HL-60 (cell line): ENCODE results near the gene ZNF827.

Experiments
- GABPA ChIP-seq: IDR thresholded peaks from 2 replicates; pipeline ENCODE4 v1.6.1; 2012; ENCODE audit warnings: low read depth
- POLR2AphosphoS5 ChIP-seq: IDR thresholded peaks from 2 replicates; pipeline ENCODE4 v1.6.1; 2012; ENCODE audit warnings: low read depth
- TF ChIP-seq, protein P1 (sequence below): IDR thresholded peaks from one replicate; pipeline ENCODE4 v1.5.1; 2011; ENCODE audit warnings: low read length, control low read depth, inconsistent platforms; ENCODE audit not compliant: insufficient read depth
- TF ChIP-seq, protein P2 (sequence below): IDR thresholded peaks from 2 replicates; pipeline ENCODE4 v1.6.1; 2012; ENCODE audit warnings: low read depth; ENCODE audit not compliant: insufficient replicate concordance

DNA sequence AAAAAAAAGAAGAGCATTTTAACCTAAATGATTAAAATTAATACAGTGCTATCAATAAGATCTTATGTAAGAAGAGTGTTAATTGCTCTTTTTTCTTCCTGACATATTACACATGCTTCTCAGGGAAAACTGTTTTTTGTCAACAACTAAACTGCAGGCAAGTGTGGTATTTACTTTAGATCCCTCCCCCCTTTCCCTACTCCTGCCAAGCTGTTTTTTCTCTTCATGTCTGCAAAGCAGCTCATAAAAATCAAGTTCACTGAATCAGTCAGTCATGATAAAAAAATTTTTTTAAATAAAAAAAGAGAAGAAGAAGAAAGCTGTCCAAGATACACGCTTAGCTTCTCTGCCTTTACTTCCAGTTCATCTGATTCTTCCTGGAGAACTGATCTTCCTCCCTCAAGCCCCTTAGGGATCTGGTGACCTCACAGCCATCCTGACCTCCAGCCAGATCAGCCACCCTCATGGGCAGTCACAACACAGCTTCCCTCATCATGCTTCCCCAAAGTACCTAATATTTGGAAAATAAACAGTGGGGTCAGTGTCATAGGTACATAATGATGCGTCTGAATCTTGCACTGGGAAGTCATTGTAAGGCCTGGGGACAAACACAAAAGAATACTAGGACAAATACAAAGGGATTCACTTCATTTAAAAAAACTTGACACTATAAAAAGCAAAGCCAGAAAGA lies 87.0 kb downstream of the ZNF827 start:
- TF ChIP-seq POLR2AphosphoS5 (no peak), GABPA (no peak)
- TF ChIP-seq, protein P1, sequence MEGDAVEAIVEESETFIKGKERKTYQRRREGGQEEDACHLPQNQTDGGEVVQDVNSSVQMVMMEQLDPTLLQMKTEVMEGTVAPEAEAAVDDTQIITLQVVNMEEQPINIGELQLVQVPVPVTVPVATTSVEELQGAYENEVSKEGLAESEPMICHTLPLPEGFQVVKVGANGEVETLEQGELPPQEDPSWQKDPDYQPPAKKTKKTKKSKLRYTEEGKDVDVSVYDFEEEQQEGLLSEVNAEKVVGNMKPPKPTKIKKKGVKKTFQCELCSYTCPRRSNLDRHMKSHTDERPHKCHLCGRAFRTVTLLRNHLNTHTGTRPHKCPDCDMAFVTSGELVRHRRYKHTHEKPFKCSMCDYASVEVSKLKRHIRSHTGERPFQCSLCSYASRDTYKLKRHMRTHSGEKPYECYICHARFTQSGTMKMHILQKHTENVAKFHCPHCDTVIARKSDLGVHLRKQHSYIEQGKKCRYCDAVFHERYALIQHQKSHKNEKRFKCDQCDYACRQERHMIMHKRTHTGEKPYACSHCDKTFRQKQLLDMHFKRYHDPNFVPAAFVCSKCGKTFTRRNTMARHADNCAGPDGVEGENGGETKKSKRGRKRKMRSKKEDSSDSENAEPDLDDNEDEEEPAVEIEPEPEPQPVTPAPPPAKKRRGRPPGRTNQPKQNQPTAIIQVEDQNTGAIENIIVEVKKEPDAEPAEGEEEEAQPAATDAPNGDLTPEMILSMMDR = no peak
- TF ChIP-seq, protein P2, sequence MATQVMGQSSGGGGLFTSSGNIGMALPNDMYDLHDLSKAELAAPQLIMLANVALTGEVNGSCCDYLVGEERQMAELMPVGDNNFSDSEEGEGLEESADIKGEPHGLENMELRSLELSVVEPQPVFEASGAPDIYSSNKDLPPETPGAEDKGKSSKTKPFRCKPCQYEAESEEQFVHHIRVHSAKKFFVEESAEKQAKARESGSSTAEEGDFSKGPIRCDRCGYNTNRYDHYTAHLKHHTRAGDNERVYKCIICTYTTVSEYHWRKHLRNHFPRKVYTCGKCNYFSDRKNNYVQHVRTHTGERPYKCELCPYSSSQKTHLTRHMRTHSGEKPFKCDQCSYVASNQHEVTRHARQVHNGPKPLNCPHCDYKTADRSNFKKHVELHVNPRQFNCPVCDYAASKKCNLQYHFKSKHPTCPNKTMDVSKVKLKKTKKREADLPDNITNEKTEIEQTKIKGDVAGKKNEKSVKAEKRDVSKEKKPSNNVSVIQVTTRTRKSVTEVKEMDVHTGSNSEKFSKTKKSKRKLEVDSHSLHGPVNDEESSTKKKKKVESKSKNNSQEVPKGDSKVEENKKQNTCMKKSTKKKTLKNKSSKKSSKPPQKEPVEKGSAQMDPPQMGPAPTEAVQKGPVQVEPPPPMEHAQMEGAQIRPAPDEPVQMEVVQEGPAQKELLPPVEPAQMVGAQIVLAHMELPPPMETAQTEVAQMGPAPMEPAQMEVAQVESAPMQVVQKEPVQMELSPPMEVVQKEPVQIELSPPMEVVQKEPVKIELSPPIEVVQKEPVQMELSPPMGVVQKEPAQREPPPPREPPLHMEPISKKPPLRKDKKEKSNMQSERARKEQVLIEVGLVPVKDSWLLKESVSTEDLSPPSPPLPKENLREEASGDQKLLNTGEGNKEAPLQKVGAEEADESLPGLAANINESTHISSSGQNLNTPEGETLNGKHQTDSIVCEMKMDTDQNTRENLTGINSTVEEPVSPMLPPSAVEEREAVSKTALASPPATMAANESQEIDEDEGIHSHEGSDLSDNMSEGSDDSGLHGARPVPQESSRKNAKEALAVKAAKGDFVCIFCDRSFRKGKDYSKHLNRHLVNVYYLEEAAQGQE = no peak
